Epidermal melanocyte (primary cell): ENCODE results near the gene PPIP5K1.
"Not testable (repeated sequence)": the region's sequence is repeated elsewhere in the genome, so short reads cannot be mapped to it uniquely, and the experiment has no call there.

Source experiments
- DNase-seq: peaks from one replicate; pipeline ENCODE4 v3.0.0; 2011; ENCODE audit warnings: low spot score; ENCODE audit not compliant: insufficient read length

Gene PPIP5K1

GRCh38 chr15:43589778-43590466, at the start of gene PPIP5K1:
TSS of gene PPIP5K1 (minus strand) at chr15:43590208. CDS start at chr15:43584504, 5,704 bp downstream.
- DNase-seq = not testable (repeated sequence)

- DNase-seq = not testable (repeated sequence)
Observed at GRCh38 chr15:43638464-43639204, 48.6 kb upstream of the PPIP5K1 start.

- DNase-seq = not testable (repeated sequence)
Observed at GRCh38 chr15:43626937-43627336, 36.9 kb upstream of the PPIP5K1 start.

GRCh38 chr15:43625106-43625505, 35.1 kb upstream of the PPIP5K1 start:
- no peak for DNase-seq

GRCh38 chr15:43622068-43622799, 32.2 kb upstream of the PPIP5K1 start:
- not testable (repeated sequence) for DNase-seq

- DNase-seq = not testable (repeated sequence)
Observed at GRCh38 chr15:43618700-43619099, 28.7 kb upstream of the PPIP5K1 start, which contains the start of gene STRC. TSS of gene STRC (minus strand) at chr15:43618800. CDS start at chr15:43618722, 78 bp downstream.

GRCh38 chr15:43617750-43618149, 27.7 kb upstream of the PPIP5K1 start:
- not testable (repeated sequence) for DNase-seq

GRCh38 chr15:43602233-43602632, 12.2 kb upstream of the PPIP5K1 start:
- DNase-seq = not testable (repeated sequence)

GRCh38 chr15:43600200-43600599, 10.2 kb upstream of the PPIP5K1 start:
- DNase-seq = not testable (repeated sequence)

GRCh38 chr15:43599131-43599530, 9.1 kb upstream of the PPIP5K1 start:
- DNase-seq = not testable (repeated sequence)

- DNase-seq = not testable (repeated sequence)
Observed at GRCh38 chr15:43593328-43594190, 3.6 kb upstream of the PPIP5K1 start, which contains the start of gene CKMT1B. TSS of gene CKMT1B (plus strand) at chr15:43594027. CDS start at chr15:43594219, 192 bp downstream.

GRCh38 chr15:43592841-43593240, 2.8 kb upstream of the PPIP5K1 start:
- DNase-seq = not testable (repeated sequence)

GRCh38 chr15:43574607-43575006, 15.4 kb downstream of the PPIP5K1 start:
- not testable (repeated sequence) for DNase-seq

GRCh38 chr15:43566615-43567014, 23.4 kb downstream of the PPIP5K1 start:
- not testable (repeated sequence) for DNase-seq

- not testable (repeated sequence) for DNase-seq
Observed at GRCh38 chr15:43563793-43564192, 26.2 kb downstream of the PPIP5K1 start.

GRCh38 chr15:43562753-43563152, 27.3 kb downstream of the PPIP5K1 start:
- not testable (repeated sequence) for DNase-seq

- no peak for DNase-seq
Observed at GRCh38 chr15:43552986-43553385, 37.0 kb downstream of the PPIP5K1 start.

- DNase-seq = no peak
Observed at GRCh38 chr15:43552256-43552655, 37.8 kb downstream of the PPIP5K1 start.

GRCh38 chr15:43550527-43551363, 39.3 kb downstream of the PPIP5K1 start:
- DNase-seq = no peak

- no peak for DNase-seq
Observed at GRCh38 chr15:43547539-43547938, 42.5 kb downstream of the PPIP5K1 start.
